T47D (cell line): Measurements from ENCODE around the gene CDKN2B.
"Not testable (repeated sequence)": the region's sequence is repeated elsewhere in the genome, so short reads cannot be mapped to it uniquely, and the experiment has no call there.

ENCODE experiments used
- DNase-seq, 2 experiments: peaks; one replicate each; pipeline versions ENCODE4 v3.0.0 to v3.0.0-alpha.2; 2011 to 2012; ENCODE audit warnings: low read depth in 1 of 2, low spot score in 1 of 2
- JUND ChIP-seq: IDR thresholded peaks from 2 replicates; pipeline ENCODE4 v1.6.1; 2012; ENCODE audit warnings: low read depth
- in situ Hi-C: cut with HindIII; loops from 2 replicates; pipeline ENCODE4 v1.10.0; 2016; ENCODE audit warnings: low sequenced_read_pairs, low pct_unique_long_range_greater_than_20kb

The CDKN2B gene

GRCh38 chr9:21968331-21969010, 40.6 kb downstream of the CDKN2B start:
- no peak for TF ChIP-seq JUND
- in situ Hi-C loops: no loop called here
- no peak for DNase-seq

GRCh38 chr9:21967702-21968101, 41.4 kb downstream of the CDKN2B start:
- DNase-seq: no peak
- TF ChIP-seq JUND: no peak
- in situ Hi-C loops: no loop called here

GRCh38 chr9:21967169-21967568, 41.9 kb downstream of the CDKN2B start:
- in situ Hi-C loops: no loop called here
- no peak for TF ChIP-seq JUND
- DNase-seq: no peak

GRCh38 chr9:21966140-21966851, 42.8 kb downstream of the CDKN2B start:
- DNase-seq: no peak
- in situ Hi-C loops: no loop called here

GRCh38 chr9:21965401-21965951, 43.6 kb downstream of the CDKN2B start:
- TF ChIP-seq JUND: no peak
- no peak for DNase-seq
- in situ Hi-C loops: no loop called here

More at GRCh38 chr9:21966140-21966851, 42.8 kb downstream of the CDKN2B start:
- TF ChIP-seq JUND: no peak

- in situ Hi-C loops: no loop called here
- no peak for DNase-seq
- TF ChIP-seq JUND: no peak
Measured at GRCh38 chr9:21964925-21965385, 44.1 kb downstream of the CDKN2B start.

GRCh38 chr9:21961569-21961968, 47.5 kb downstream of the CDKN2B start:
- in situ Hi-C loops: no loop called here
- no peak for TF ChIP-seq JUND
- DNase-seq: no peak

- DNase-seq, in situ Hi-C loops: not testable (repeated sequence)
Measured at GRCh38 chr9:21959268-21959667, 49.8 kb downstream of the CDKN2B start.

GRCh38 chr9:21958833-21959232, 50.3 kb downstream of the CDKN2B start:
- no peak for DNase-seq
- in situ Hi-C loops: no loop called here
- no peak for TF ChIP-seq JUND
